Subcutaneous abdominal adipose tissue (tissue), 5 donors: ENCODE data around the gene PRSS2.
"Not testable (repeated sequence)": the region's sequence is repeated elsewhere in the genome, so short reads cannot be mapped to it uniquely, and the experiment has no call there.

ENCODE experiments used
- H3K27ac ChIP-seq: one replicate; pipeline ENCODE4 v1.7.0; 2013; ENCODE audit warnings: low read depth, mild to moderate bottlenecking, inconsistent platforms, low read length, moderate library complexity
- H3K27me3 ChIP-seq, 5 donors: one replicate each; pipeline ENCODE4 v1.7.0; 2013; ENCODE audit warnings: low read length in 5 of 5, inconsistent platforms in 1 of 5; ENCODE audit not compliant: control insufficient read depth in 5 of 5, insufficient read depth in 4 of 5
- H3K36me3 ChIP-seq, 5 donors: one replicate each; pipeline ENCODE4 v1.7.0; 2013; ENCODE audit warnings: low read length in 5 of 5; ENCODE audit not compliant: control insufficient read depth in 5 of 5, insufficient read depth in 5 of 5
- H3K4me1 ChIP-seq, 5 donors: one replicate each; pipeline ENCODE4 v1.7.0; 2013; ENCODE audit warnings: low read length in 5 of 5, mild to moderate bottlenecking in 3 of 5, moderate library complexity in 1 of 5; ENCODE audit not compliant: control insufficient read depth in 5 of 5, insufficient read depth in 5 of 5
- H3K4me3 ChIP-seq, 5 donors: one replicate each; pipeline ENCODE4 v1.7.0; 2013; ENCODE audit warnings: low read length in 5 of 5, low read depth in 1 of 5
- H3K9ac ChIP-seq, 5 donors: one replicate each; pipeline ENCODE4 v1.7.0; 2013; ENCODE audit warnings: low read length in 5 of 5, mild to moderate bottlenecking in 4 of 5, moderate library complexity in 3 of 5
- H3K9me3 ChIP-seq, 5 donors: one replicate each; pipeline ENCODE4 v1.7.0; 2013; ENCODE audit warnings: low read length in 5 of 5; ENCODE audit not compliant: control insufficient read depth in 5 of 5
- donor health status: healthy.
- donor health status: healthy.
- donor health status: healthy.
- donor health status: healthy.
- donor health status: healthy.

Gene PRSS2

GRCh38 chr7:142748410-142748809 is 22.4 kb upstream of the PRSS2 start:
- H3K27me3 ChIP-seq, H3K9me3 ChIP-seq, H3K36me3 ChIP-seq, H3K27ac ChIP-seq, H3K9ac ChIP-seq, H3K4me1 ChIP-seq, H3K4me3 ChIP-seq: not testable (repeated sequence)

GRCh38 chr7:142749218-142749993 is 21.4 kb upstream of the PRSS2 start, which contains the start of gene PRSS1:
Gene PRSS1, plus strand, starts transcription at chr7:142749472. Its CDS starts 13 bp downstream, at chr7:142749485.
- no peaks in the 10 kb centered on the region for H3K9me3 ChIP-seq
- no peak within 1 kb of the TSS for H3K27ac ChIP-seq

GRCh38 chr7:142750321-142750938 is 20.3 kb upstream of the PRSS2 start:
- Histone ChIP-seq H3K27ac (no peak overlapping the region), H3K36me3 (no peaks in the 10 kb centered on the region), H3K9me3 (no peaks in the 10 kb centered on the region), H3K4me1 (no peaks in the 10 kb centered on the region), H3K27me3 (peaks cover 0 to 7% (median 0%) of the 10 kb centered on the region in 5 donors), H3K4me3 (no peak overlapping the region), H3K9ac (no peak overlapping the region)

More at GRCh38 chr7:142749218-142749993, 21.4 kb upstream of the PRSS2 start, which contains the start of gene PRSS1:
- Histone ChIP-seq H3K9ac (no peak within 1 kb of the TSS), H3K36me3 (no peaks in the 10 kb centered on the region), H3K27me3 (peaks cover 0 to 7% (median 0%) of the 10 kb centered on the region in 5 donors), H3K4me1 (no peaks in the 10 kb centered on the region), H3K4me3 (no peak within 1 kb of the TSS)

- not testable (repeated sequence) for H3K9ac ChIP-seq, H3K27ac ChIP-seq, H3K27me3 ChIP-seq, H3K4me3 ChIP-seq, H3K36me3 ChIP-seq, H3K4me1 ChIP-seq, H3K9me3 ChIP-seq
These were observed 19.1 kb upstream of the PRSS2 start for GRCh38 chr7:142751526-142752175.

GRCh38 chr7:142752376-142753225 is 18.2 kb upstream of the PRSS2 start:
- H3K4me1 ChIP-seq = no peaks in the 10 kb centered on the region
- peaks cover 0 to 5% (median 0%) of the 10 kb centered on the region in 5 donors for H3K9me3 ChIP-seq
- peaks cover 0 to 7% (median 0%) of the 10 kb centered on the region in 5 donors for H3K27me3 ChIP-seq
- no peak overlapping the region for H3K9ac ChIP-seq
- no peak overlapping the region for H3K27ac ChIP-seq
- no peak overlapping the region for H3K4me3 ChIP-seq
- H3K36me3 ChIP-seq = no peaks in the 10 kb centered on the region

GRCh38 chr7:142753366-142753765 is 17.4 kb upstream of the PRSS2 start:
- H3K27ac ChIP-seq = no peak overlapping the region
- no peaks in the 10 kb centered on the region for H3K4me1 ChIP-seq
- H3K4me3 ChIP-seq = no peak overlapping the region
- H3K9me3 ChIP-seq = peaks cover 0 to 5% (median 0%) of the 10 kb centered on the region in 5 donors
- no peak overlapping the region for H3K9ac ChIP-seq
- H3K36me3 ChIP-seq = no peaks in the 10 kb centered on the region
- H3K27me3 ChIP-seq = peaks cover 0 to 7% (median 0%) of the 10 kb centered on the region in 5 donors

- H3K9me3 ChIP-seq, H3K4me1 ChIP-seq, H3K4me3 ChIP-seq, H3K27ac ChIP-seq, H3K36me3 ChIP-seq, H3K9ac ChIP-seq, H3K27me3 ChIP-seq: not testable (repeated sequence)
These were observed 16.8 kb upstream of the PRSS2 start for GRCh38 chr7:142753925-142754491.

- Histone ChIP-seq H3K4me1 (no peaks in the 10 kb centered on the region), H3K36me3 (no peaks in the 10 kb centered on the region), H3K9me3 (peaks cover 0 to 5% (median 0%) of the 10 kb centered on the region in 5 donors), H3K27ac (no peak overlapping the region), H3K4me3 (no peak overlapping the region), H3K27me3 (peaks cover 0 to 4% (median 2%) of the 10 kb centered on the region in 5 donors), H3K9ac (no peak overlapping the region)
These were observed 15.8 kb upstream of the PRSS2 start for GRCh38 chr7:142754681-142755575.

- not testable (repeated sequence) for H3K4me1 ChIP-seq, H3K27ac ChIP-seq, H3K9ac ChIP-seq, H3K4me3 ChIP-seq, H3K36me3 ChIP-seq, H3K27me3 ChIP-seq, H3K9me3 ChIP-seq
These were observed 12.5 kb upstream of the PRSS2 start for GRCh38 chr7:142758312-142758711.
